Measurements from ENCODE around the gene NEUROD4.
"Not testable (repeated sequence)": the region's sequence is repeated elsewhere in the genome, so short reads cannot be mapped to it uniquely, and the experiment has no call there.

Gene NEUROD4, protein sequence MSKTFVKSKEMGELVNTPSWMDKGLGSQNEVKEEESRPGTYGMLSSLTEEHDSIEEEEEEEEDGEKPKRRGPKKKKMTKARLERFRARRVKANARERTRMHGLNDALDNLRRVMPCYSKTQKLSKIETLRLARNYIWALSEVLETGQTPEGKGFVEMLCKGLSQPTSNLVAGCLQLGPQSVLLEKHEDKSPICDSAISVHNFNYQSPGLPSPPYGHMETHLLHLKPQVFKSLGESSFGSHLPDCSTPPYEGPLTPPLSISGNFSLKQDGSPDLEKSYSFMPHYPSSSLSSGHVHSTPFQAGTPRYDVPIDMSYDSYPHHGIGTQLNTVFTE

DNA sequence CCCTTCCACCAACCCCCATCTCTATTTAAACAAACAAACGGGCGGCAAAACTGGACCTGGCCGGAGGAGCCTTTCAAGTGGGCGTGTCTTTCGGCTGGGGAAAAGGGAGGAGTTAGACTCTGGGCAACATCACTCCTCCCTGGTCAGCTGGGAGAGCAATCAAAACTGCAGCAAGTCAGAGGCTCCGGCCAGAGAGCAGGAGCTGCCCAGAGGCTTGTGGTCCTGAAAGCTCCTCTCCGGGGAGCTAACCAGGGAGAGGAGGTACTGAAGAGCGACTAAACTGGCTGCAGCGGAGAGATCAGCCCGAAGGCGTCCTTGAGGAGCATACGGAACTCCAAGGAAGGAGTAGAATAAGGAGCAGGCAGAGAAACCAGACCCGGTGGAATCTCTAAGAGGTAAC is at the start of gene NEUROD4:
Gene NEUROD4 (plus strand): TSS at position 191 of the 400 bp plus-strand sequence. CDS start 6,466 bp downstream, outside the sequence.
- peak; percentile 35 for DNase-seq (ENCODE audit: low spot score)

DNA sequence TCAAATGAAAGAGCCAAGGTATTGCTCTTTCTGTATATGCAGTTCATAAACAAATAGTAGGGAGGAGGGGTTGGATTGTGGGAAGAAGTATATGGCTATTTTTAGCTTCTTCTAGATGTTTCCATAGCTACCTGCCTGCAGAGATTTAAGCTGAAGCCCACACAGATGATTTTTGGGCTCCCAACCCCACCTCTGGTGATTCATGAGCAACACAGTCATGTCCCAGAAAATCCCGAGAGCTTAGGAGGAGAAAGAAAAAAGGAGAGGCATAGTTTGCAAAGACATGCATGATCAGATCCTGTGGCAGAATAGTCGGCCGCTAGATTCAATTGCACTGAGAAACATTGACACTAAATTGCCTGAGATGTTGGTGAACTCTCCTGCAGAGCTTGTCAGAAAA is 49.0 kb upstream of the NEUROD4 start:
- no peak for DNase-seq (ENCODE audit: low spot score)

DNA sequence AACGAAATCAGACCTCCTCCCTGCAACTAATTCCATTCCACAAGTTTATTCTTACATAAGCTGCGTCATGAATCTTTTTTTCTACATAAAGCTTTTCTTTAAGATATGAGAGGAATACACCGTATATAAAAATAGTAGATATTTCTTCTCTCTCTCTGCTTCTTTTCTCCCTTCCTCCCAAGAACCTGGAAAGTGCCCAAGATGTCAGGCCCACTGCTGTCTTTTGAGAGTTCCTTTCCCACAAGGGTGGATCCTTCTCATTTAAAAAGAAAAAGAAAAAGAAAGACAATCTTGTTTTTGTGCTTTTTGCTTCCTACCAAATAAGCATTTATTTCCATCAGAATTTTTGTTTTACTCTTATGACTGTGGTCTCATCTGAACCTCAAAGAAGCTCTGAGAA is 46.2 kb upstream of the NEUROD4 start:
- DNase-seq (ENCODE audit: low spot score), result no peak

DNA sequence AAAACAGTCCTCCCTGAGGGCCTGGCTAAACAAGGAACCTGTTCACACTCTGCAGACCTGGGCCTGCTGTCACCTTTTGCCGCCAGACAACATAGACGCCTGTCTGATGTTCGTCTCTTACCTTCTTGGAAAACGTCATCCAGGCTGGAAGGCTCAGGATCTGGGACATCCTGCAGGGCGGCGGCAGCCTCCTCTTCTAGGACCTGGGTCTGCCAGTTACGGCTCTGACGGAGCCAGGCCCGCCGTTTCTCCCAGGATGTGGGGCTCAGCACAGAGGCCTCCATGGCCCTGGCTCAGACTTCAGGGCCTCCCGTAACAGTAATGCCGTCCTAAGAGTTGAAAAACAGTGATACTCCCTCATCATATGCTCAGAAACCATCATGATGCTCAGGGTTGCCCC is 45.5 kb upstream of the NEUROD4 start:
- DNase-seq (ENCODE audit: low spot score), result no peak

DNA sequence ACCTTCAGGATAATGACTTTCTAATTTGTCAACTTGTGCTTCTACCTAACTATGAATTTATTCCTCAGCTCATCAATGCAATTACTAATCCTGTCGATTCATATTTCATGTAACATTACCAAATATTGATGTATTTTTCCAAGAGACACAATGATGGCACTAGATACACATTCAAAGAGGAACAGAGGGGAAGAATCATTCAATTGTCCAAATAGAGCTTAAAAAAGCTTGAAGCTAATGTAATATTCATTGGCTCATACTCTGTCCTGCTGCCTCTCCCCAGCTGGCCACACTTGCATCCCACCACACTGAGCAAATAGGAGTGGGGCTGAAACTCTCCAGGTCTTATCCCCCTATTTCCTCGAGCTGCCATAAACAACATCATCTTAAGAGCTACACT is 44.5 kb upstream of the NEUROD4 start:
- no peak for DNase-seq (ENCODE audit: low spot score)

DNA sequence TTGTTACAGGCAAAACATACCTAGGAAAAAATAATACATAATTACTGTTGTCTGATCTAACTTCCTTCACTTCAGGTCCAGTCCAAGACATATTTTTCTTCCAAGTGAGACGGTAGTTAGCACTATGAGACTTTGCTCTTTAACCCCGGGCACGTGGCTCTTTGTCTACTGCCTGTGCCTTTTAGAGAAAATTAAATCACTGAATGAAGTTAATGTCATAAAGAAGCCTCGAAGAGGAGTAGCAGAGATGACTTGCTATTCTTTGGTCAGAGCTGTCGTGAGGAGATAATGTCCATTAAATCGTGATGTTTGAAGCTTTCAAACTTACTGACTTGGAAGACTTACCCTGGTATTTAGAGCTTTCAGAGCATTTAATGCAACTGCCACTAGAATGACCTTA is 43.9 kb upstream of the NEUROD4 start:
- no peak for DNase-seq (ENCODE audit: low spot score)

DNA sequence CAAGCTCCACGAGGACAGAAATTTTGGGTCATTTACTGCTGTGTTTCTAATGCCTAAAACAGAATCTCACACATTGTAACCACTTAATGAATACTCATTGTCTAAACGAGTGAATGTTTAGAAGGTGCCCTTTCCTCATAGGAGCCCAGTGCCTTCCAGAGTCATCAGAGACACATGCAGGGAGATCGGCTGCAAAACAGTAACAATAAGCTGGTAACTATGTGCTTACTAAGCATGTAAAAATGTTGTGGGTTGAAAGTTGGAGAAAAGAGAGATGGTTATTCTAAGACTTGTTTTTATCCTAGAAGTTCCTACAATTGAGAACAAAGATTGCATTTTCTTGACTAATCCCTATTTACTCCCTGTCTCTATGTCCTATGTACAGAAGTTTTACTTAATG is 42.6 kb upstream of the NEUROD4 start:
- no peak for DNase-seq (ENCODE audit: low spot score)

DNA sequence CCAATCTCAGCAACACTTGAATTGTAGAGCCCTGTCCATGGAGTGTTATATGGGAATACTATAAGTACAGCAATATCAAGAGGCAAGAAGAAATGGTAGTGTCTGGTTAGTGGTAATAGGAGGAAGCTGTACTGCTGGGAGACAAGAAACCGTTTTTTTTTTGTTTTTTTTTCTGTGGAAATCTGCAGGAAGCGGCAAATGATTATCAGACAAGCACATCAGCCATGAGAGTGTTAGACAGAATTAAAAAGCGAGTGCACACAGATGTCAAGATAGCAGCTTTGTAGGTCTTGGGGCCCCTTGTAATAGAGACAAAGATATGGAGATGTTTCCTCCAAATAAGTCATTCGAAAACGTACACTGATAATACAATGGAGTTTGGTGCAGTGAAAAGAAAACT is 41.9 kb upstream of the NEUROD4 start:
- no peak for DNase-seq (ENCODE audit: low spot score)

DNA sequence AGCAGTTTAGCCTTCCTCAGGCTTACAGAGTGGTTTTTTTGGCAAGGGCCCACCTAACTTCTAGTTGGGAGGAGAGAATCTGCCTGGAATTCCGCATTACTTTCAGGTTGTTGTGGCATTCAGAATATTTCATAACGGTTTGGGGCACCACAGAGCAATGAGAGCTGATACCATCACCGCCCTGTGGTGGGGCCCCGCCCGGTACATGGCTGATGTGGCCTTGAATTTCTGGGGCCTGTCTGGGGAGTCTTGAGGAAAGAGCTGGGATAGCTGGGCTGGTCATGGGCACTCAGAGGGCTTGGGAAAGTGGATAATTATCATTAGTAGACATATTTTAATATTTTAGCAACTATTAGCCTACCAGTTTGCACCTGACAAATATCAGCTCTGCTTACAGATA is 39.4 kb upstream of the NEUROD4 start:
- no peak for DNase-seq (ENCODE audit: low spot score)

DNA sequence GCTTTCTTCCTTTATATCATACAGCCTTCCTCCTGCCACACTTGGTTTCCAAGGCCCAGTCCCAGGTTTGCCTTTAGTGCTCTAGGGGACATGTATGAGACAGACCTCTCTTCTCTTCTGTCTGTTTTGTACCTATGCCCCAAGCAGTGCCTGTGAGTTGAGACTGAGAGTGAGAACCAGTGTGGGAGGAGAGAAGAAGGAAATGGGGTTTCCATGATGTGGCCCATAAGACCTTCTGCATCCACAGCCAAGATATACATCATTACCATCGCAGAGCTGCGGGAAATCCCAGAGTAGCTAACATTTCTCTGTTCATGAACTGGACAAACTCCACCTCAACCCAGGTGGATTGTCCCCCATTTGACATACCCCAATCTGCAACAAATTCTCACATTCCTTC is 38.0 kb upstream of the NEUROD4 start:
- no peak for DNase-seq (ENCODE audit: low spot score)

DNA sequence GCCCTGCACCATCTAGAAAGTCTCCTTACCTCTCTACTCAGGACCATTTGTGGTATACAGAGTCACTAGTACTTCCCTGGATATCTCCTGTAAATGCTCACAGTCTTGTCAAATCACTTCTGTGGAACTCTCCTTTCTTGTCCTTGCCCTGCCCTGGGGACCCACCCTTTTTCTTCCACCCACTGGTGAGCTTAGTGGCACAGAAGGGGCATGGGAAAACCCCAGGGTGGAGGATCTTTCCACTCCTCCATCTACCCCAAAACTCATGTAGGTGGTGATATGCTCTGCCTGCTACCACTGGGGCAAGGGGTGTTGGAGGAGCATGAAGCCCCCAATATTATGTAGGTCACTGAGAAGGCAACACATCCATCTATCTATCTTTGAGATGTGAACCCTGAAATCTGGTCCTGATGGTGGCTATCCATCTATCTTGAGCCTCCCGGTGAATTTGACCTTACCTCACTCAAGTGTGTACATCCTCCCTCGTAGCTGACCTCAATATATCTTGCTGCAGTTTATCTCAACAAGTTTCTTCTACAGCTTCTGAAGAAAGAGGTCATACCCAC is 36.2 kb upstream of the NEUROD4 start:
- no peak for DNase-seq (ENCODE audit: low spot score)

DNA sequence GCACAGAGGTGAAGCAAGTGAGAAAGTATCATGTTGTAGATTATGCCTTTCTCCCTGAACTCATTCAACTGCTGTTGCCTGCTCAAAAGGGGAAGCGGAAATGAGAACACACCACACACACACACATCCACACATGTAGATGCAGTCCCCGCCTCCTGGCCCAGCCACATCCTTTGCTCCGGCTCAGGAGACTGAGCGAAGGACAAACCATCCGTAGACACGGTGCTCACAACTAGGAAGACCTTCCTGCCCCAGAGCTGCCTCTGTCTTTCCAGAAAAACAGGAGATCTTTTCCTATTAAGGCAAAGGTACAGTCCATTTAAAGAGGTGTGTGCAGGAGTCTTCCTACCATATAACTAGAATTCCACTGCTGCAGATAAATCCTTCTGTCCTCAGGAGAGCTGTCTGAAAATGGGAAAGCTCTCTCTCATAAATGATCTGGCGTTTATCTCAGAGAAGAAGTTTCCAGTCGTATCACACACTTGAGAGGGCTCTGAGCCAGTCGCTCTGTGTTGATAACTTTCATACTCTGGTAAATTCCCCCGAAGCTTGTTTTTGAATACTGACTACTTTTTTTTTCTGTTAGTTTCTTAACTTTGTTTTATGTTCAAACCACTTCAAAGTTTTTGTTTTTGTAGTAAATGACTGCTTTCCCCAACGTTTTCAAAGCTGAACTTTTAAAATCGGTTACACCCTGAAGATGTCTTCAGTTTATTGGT is 35.0 kb upstream of the NEUROD4 start, which contains the start of gene TESPA1:
Gene TESPA1 (minus strand): TSS at position 105 of the 719 bp plus-strand sequence. CDS start 10,200 bp downstream, outside the sequence.
- no peak for DNase-seq (ENCODE audit: low spot score)

DNA sequence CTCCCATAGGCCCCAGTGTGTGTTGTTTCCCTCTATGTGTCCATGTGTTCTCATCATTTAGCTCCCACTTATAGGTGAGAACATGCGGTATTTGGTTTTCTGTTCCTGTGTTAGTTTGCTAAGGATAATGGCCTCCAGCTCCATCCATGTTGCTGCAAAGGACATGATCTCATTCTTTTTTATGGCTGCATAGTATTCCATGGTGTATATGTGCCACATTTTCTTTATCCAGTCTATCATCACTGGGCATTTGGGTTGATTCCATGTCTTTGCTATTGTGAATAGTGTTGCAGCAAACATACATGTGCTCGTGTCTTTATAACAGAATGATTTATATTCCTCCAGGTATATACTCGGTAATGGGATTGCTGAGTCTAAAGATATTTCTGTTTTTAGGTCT is 33.0 kb upstream of the NEUROD4 start:
- DNase-seq (ENCODE audit: low spot score), result not testable (repeated sequence)

DNA sequence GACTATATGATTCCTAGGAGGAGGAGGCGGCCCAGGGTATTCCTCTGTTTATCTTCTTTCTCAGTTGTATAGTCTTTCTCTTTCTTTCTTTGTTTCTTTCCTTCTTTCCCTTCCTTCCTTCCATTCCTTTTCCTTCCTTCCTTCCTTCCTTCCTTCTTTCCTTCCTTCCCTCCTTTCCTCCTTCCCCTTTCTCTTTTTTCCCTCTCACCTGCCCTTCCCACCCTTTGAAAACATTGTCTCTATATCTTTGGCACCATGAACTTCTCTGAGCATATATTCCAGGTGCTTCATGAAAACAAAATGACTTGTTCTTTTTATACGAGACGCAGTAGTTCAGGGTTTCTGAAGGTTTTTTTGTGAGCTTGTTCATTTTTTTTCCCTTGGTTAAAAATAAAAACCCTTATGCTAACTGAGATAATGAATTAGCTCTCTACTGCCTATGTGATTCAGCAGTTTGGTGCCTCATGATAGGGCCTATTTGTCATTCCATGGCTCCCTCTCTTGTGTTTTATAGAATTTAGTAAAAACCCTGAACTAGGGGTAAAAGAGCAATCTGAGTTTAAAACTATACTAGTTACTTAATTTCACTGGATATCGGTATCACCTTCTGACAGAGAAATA is 32.1 kb upstream of the NEUROD4 start:
- DNase-seq (ENCODE audit: low spot score), result no peak

DNA sequence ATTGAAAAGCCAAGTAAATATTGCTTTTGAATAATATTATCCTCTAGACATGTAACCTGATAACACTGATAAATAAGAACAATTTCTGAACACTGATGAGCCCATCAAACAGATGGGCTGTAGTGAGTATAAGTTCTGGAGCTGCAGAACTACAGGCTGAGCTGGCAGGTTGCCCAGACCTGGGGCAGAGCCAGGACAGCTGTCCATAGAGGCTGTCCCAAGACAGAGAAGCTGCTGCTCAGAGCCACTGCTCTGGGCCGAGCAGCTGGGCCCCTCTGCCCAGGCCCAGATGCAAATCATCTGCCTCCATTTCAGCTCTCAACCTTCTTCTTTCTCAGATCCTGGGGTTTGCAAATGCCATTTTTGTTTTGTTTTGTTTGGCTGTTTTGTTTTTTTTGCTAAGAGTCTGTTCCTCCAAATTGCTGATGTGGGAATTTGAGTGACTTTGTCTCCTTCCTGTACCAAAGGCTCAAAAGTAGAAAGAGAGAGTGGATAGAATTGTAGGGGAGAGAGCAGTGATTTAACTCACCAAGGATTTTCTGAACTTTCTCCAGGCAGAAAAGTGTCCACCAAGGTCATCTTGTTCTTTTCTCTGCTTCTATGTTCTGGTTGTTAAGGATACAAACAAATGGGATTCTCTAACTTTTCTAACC is 31.2 kb upstream of the NEUROD4 start:
- DNase-seq (ENCODE audit: low spot score), result peak; percentile 52

DNA sequence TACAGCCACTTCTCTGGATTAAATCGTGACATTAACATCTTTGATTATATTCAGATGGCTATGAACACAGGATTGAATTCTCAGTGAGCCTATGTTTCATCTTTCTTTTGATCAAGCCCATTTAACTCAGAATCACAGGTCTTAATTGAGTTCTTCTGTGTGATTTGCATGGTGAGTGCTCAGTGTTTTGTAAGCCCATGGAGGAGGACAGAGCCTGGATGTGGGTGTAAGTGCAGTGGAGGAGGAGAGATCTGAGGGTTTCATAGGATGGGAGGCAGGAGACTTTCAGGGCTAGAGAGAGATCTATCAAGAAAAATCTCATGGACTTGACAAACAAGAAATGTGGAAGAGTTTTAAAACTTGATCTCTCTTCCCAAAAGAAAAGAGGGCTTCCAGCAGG is 29.9 kb upstream of the NEUROD4 start:
- no peak for DNase-seq (ENCODE audit: low spot score)

DNA sequence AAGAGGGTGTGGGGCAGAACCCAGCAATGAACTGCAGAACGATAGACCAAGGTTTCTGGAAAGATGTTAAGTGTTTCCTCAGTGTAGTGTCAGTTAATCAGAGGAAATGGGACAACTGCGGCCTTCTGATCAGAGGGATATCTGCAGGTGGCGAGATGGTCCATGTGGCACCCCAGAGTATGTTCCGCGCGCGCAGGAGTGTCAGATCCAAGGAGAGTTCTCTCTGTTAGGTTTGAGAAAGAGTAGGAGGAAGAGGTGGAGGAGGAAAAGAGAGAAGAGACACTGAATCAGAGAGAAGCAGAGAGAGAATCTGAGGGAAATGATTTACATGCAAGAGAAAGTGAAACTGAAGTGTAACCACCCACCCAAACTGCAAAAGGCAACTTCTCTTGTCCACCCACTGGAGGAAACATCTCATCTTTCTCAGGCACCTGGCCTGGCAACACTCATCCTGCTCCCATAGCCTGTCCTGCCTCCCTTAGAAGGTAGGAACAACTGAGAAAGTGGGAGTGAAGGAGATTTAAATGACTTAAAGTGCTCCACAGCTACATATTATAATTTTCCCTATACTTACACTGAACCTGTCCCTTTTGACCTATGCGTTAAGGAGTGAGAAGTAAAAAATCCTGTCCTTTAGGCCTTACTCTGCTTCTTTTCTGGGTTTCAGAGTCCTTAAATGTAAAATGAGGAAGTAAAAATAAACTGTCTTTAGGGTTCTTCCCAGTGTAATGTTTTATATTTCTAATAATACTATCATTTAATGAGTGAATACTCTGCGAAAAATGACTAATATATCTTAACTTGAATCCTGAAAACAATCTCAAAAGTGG is 28.4 kb upstream of the NEUROD4 start:
- no peak for DNase-seq (ENCODE audit: low spot score)

DNA sequence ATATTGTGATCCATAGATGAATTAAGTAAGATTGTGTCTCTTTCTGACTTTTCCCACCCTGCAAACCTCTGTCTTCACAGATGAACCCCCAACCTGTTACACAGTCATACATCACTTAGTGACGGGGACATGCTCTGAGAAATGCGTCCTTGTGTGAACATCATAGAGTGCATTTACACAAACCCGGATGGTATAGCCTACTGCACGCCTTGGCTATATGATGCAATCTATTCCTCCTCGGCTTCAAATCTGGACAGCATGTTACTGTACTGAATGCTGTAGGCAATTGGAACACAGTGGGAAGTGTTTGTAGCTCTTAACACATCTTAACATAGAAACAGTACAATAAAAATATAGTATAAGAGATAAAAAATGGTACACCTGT is 27.8 kb upstream of the NEUROD4 start:
- no peak for DNase-seq (ENCODE audit: low spot score)

DNA sequence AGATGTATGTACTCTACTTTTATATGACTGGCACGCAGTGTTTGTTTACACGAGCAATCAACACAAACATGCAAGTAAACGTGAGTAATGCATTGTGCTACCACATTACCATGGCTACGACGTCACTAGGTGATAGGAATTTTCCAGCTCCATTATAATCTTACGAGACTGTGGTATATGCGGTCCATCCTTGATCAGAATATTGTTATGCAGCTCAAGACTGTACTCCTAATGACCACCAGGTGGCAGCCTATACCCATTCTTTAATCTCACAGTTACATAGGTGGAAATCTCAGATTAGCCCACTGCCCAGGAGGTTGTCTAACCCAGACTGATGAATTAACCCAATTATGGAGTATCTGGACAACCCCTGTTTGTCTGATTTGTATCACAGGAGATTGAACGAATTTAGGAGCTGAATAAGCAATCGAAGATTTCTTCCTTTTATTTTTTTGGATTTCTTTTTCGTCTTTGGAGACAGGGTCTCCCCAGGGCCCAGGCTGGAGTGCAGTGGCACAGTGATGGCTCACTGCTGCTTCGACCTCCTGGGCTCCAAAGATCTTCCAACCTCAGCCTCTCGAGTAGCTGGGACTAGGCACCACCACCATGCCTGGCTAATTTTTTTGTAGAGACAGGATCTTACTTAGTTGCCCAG is 26.5 kb upstream of the NEUROD4 start:
- DNase-seq (ENCODE audit: low spot score), result peak; percentile 68

DNA sequence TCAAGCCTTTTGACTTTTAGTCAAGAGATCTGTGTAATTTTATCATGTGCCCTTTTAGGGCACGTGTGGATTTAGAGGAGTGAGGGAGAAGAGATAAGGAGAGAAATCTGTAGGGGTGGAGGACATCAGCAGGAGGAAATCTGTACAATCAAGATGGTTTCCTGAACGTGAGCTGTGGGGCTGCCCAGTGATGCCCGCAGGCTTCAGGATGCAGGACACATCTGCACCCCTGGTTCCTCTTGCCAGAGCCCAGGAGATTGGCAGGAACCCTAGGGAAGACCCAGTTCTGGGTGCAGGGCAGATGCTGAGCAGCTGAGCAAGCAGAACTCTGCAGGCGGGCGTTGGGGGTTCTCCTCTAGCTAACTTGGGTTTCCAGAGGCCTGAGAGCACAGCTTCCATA is 23.6 kb upstream of the NEUROD4 start:
- DNase-seq (ENCODE audit: low spot score), result no peak

Data from D341Med (cell line).